Epithelial cell of prostate (primary cell): ENCODE measurements around the gene PPP4R3C.
"Not testable (repeated sequence)": the region's sequence is repeated elsewhere in the genome, so short reads cannot be mapped to it uniquely, and the experiment has no call there.

ENCODE experiments used
- DNase-seq: peaks from one replicate; pipeline ENCODE4 v3.0.0-alpha.2; 2011; ENCODE audit warnings: low read depth, low spot score
- H3K27ac ChIP-seq: fragments of 450-650 bp; 2 replicates; pipeline ENCODE4 v1.5.1; 2017; ENCODE audit warnings: mild to moderate bottlenecking

Gene PPP4R3C

GRCh38 chrX:27463187-27463586, at the start of gene PPP4R3C:
Gene PPP4R3C, minus strand, starts transcription at chrX:27463341. Its CDS starts 45 bp downstream, at chrX:27463296.
- H3K27ac ChIP-seq, result no peak within 1 kb of the TSS
- DNase-seq, result no peak

GRCh38 chrX:27491397-27491796, 28.3 kb upstream of the PPP4R3C start:
- DNase-seq, result no peak
- H3K27ac ChIP-seq, result no peak overlapping the region

DNA sequence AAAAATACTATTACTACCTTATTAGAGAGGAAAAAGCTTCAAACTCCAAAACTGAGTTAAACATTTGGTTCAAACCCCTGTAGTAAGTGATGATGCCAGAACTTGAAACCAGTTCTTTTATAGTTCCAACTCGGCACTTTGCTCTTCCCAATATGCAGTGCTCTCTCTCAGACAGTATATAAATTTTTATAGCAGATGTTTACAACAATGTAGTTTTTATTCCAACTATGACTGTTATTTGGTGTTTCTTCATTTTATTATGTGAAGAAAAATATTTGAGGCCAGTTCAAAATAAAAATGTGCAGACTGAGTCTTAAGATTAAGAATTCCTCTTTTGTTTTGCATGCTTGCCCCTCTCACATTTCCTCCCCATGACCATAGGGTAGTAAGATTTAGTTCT, 2.9 kb upstream of the PPP4R3C start:
- no peak for DNase-seq
- H3K27ac ChIP-seq, result no peak overlapping the region

GRCh38 chrX:27465036-27465435, 1.9 kb upstream of the PPP4R3C start:
- no peak overlapping the region for H3K27ac ChIP-seq
- DNase-seq, result no peak

- not testable (repeated sequence) for H3K27ac ChIP-seq, DNase-seq
Observed at GRCh38 chrX:27459129-27459528, 4.0 kb downstream of the PPP4R3C start.

DNA sequence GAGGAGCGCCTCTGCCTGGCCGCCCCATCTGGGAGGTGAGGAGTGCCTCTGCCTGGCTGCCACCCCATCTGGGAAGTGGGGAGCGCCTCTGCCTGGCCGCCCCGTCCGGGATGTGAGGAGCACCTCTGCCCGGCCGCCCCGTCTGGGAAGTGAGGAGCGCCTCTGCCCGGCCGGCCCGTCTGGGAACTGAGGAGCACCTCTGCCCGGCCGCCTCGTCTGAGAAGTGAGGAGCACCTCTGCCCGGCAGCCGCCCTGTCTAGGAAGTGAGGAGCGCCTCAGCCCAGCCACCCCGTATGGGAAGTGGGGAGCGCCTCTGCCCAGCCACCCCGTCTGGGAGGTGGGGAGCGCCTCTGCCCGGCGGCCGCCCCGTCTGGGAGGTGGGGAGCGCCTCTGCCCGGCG, 4.6 kb downstream of the PPP4R3C start:
- DNase-seq, H3K27ac ChIP-seq: not testable (repeated sequence)

- no peak for DNase-seq
- H3K27ac ChIP-seq, result no peak overlapping the region
Observed at GRCh38 chrX:27451324-27451723, 11.8 kb downstream of the PPP4R3C start.

- no peak for DNase-seq
- no peak overlapping the region for H3K27ac ChIP-seq
Observed at GRCh38 chrX:27446423-27446822, 16.7 kb downstream of the PPP4R3C start.

DNA sequence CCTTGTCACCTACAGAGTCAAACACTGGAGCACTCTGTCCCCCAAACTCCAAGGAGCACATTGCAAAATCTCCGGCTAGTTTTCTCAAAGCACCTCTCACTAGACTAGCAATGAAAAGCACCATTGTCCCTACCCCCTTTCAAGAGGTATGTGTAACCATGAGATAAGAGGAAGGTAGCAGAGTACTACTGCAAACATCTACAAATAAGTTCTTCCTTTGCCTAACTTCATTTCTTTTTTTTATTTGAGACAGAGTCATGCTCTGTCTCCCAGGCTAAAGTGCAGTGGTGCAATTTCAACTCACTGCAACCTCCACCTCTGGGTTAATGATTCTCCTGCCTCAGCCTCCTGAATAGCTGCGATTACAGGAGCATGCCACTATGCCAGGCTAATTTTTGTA, 17.7 kb downstream of the PPP4R3C start:
- H3K27ac ChIP-seq, result no peak overlapping the region
- no peak for DNase-seq

- DNase-seq, result no peak
- no peak overlapping the region for H3K27ac ChIP-seq
Observed at GRCh38 chrX:27444093-27444908, 18.8 kb downstream of the PPP4R3C start.

GRCh38 chrX:27442392-27442791, 20.7 kb downstream of the PPP4R3C start:
- not testable (repeated sequence) for DNase-seq

GRCh38 chrX:27439771-27440170, 23.4 kb downstream of the PPP4R3C start:
- DNase-seq, result no peak

More at GRCh38 chrX:27442392-27442791, 20.7 kb downstream of the PPP4R3C start:
- not testable (repeated sequence) for H3K27ac ChIP-seq

DNA sequence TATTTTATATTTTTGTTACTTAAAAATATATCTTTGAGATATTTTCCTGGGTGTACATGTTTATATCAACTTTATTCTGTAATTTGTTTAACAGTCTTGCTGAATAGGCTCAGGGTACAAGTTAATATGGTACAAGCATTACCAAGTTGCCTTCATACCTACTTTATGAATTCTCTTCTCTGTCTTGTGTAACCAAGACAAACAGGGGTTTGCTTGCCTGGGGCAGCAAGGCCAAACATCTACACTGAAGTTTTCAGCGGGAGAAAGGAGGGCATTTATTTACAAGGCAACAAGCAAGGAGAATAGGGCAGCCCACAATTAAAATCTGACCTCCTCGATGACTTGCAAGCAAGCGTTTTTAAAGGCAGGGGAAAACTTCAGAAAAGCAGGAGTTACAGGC, 24.2 kb downstream of the PPP4R3C start:
- DNase-seq, result no peak
- H3K27ac ChIP-seq, result no peak overlapping the region

More at GRCh38 chrX:27439771-27440170, 23.4 kb downstream of the PPP4R3C start:
- H3K27ac ChIP-seq, result no peak overlapping the region

DNA sequence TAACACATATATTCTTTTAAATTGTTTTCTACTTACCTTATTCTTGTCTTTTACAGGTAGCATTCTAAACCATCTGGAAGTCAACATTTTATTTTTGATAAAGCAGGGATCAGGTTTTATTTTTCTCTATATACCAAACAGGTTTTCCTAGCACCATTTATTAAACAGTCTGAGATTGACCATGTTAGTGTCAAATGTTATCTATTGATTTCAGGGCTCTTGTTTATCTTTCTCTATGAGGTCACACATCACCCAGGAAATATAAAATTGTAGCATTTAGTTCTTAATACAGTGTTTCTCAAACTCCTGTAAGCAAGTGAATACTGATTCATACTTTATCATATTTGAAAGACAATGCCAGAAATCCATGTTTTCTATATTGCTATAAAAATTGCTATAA, 28.1 kb downstream of the PPP4R3C start:
- DNase-seq, result no peak
- H3K27ac ChIP-seq, result no peak overlapping the region
